Trophoblast cell (in vitro differentiated cells and primary cell): Measurements from ENCODE around the gene MYH7.

ENCODE experiments used
- DNase-seq, 2 donors: peaks; one replicate each; pipeline ENCODE4 v3.0.0-alpha.2; 2016
- H2AFZ ChIP-seq: 2 replicates; pipeline ENCODE4 v1.6.1; 2013; ENCODE audit warnings: low read length, moderate library complexity, mild to moderate bottlenecking; ENCODE audit not compliant: insufficient read depth, poor library complexity
- H2AK5ac ChIP-seq: 2 replicates; pipeline ENCODE4 v1.6.1; 2013; ENCODE audit warnings: mild to moderate bottlenecking, low read length
- H2BK120ac ChIP-seq: 2 replicates; pipeline ENCODE4 v1.6.1; 2013; ENCODE audit warnings: low read length, mild to moderate bottlenecking, moderate library complexity; ENCODE audit not compliant: insufficient read depth, poor library complexity
- H2BK12ac ChIP-seq: 2 replicates; pipeline ENCODE4 v1.6.1; 2013; ENCODE audit warnings: mild to moderate bottlenecking, low read length, moderate library complexity
- H2BK5ac ChIP-seq: 2 replicates; pipeline ENCODE4 v1.6.1; 2013; ENCODE audit warnings: low read length, low read depth, moderate library complexity, mild to moderate bottlenecking; ENCODE audit not compliant: poor library complexity
- H3K14ac ChIP-seq: 2 replicates; pipeline ENCODE4 v1.6.1; 2013; ENCODE audit warnings: mild to moderate bottlenecking, low read length
- H3K18ac ChIP-seq: 2 replicates; pipeline ENCODE4 v1.6.1; 2013; ENCODE audit warnings: mild to moderate bottlenecking, low read length
- H3K23ac ChIP-seq: 2 replicates; pipeline ENCODE4 v1.6.1; 2013; ENCODE audit warnings: low read length
- H3K27ac ChIP-seq: 2 replicates; pipeline ENCODE4 v1.5.1; 2013; ENCODE audit warnings: low read depth, mild to moderate bottlenecking, inconsistent platforms, low read length, moderate library complexity
- H3K27me3 ChIP-seq: 2 replicates; pipeline ENCODE4 v1.6.1; 2013; ENCODE audit warnings: inconsistent platforms, mild to moderate bottlenecking, low read length, moderate library complexity; ENCODE audit not compliant: insufficient read depth
- H3K36me3 ChIP-seq, 2 experiments: 1 replicate in 1 of 2; 2 replicates in 1 of 2; pipeline ENCODE4 v1.6.1; 2013; ENCODE audit warnings: low read length in 2 of 2, mild to moderate bottlenecking in 2 of 2, moderate library complexity in 1 of 2; ENCODE audit not compliant: insufficient read depth in 2 of 2, control insufficient read depth in 1 of 2
- H3K4ac ChIP-seq: 2 replicates; pipeline ENCODE4 v1.6.1; 2013; ENCODE audit warnings: low read depth, mild to moderate bottlenecking, low read length, moderate library complexity
- H3K4me1 ChIP-seq, 2 experiments: 1 replicate in 1 of 2; 2 replicates in 1 of 2; pipeline ENCODE4 v1.6.1; 2013; ENCODE audit warnings: low read length in 2 of 2, mild to moderate bottlenecking in 2 of 2, moderate library complexity in 1 of 2; ENCODE audit not compliant: insufficient read depth in 2 of 2, control insufficient read depth in 1 of 2
- H3K4me2 ChIP-seq: 2 replicates; pipeline ENCODE4 v1.6.1; 2013; ENCODE audit warnings: inconsistent platforms, mild to moderate bottlenecking, low read length, moderate library complexity
- H3K4me3 ChIP-seq: 2 replicates; pipeline ENCODE4 v1.5.1; 2013; ENCODE audit warnings: mild to moderate bottlenecking, low read depth, low read length, inconsistent platforms
- H3K79me1 ChIP-seq: one replicate; pipeline ENCODE4 v1.6.1; 2013; ENCODE audit warnings: low read length
- H3K79me2 ChIP-seq: 2 replicates; pipeline ENCODE4 v1.6.1; 2013; ENCODE audit warnings: low read length, mild to moderate bottlenecking; ENCODE audit not compliant: control insufficient read depth, insufficient read depth, poor library complexity
- H3K9ac ChIP-seq: 2 replicates; pipeline ENCODE4 v1.6.1; 2013; ENCODE audit warnings: mild to moderate bottlenecking, low read length
- H3K9me3 ChIP-seq: 2 replicates; pipeline ENCODE4 v1.6.1; 2013; ENCODE audit warnings: low read depth, mild to moderate bottlenecking, control low read depth, inconsistent platforms, low read length; ENCODE audit not compliant: insufficient read depth
- H4K12ac ChIP-seq: 2 replicates; pipeline ENCODE4 v1.6.1; 2013; ENCODE audit warnings: low read depth, mild to moderate bottlenecking, low read length, moderate library complexity
- H4K8ac ChIP-seq: 2 replicates; pipeline ENCODE4 v1.6.1; 2013; ENCODE audit warnings: low read depth, mild to moderate bottlenecking, low read length, moderate library complexity
- H4K91ac ChIP-seq: one replicate; pipeline ENCODE4 v1.6.1; 2013; ENCODE audit warnings: low read depth, mild to moderate bottlenecking, low read length, moderate library complexity
- WGBS: extraction: QIAGEN DNeasy Blood & Tissue Kit; methylation state at CpG from one replicate; pipeline ENCODE4 v1.1.7; 2013; ENCODE audit warnings: missing lambda C conversion rate; ENCODE audit not compliant: insufficient read length, insufficient coverage; ENCODE audit errors: extremely low coverage; 5-methylcytosine and 5-hydroxymethylcytosine counted together

Gene MYH7

DNA sequence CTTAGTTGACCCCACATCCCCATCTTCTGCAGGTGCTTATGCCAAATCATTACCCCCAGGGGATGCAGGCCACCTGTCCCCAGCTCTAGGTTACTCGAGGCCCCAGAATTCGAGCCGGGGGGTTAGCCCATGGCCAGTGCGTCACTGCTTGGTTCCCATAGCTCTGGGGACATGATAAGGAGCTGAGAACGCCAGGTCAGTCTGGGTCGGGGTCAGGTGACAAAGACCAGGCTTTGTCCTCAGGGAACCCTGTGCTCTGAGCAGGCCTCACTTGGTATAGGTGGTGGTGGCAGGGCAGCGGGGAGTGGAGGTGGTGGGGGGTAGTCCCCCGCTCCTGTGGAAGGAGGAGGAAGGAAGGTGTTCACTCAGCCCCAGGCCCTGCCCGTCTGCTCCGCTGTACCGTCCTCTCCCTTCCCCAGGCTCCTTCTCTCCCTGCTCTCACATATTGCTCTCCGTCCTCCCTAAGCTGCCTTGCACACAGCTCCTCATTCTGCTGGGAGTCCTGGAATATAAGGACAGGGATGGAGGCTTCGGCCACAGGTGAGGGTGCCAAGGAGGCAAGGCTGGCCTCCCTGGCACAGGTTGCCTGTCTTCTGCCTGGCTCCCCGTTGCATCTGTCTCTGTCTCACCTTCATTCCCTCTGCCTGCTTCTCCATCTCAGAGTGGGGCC, 25.4 kb downstream of the MYH7 start:
- no CpG with 5 or more reads among the region's 14 CpGs for WGBS
- no peaks in the 10 kb centered on the region for H3K79me1 ChIP-seq
- no peak overlapping the region for H3K18ac ChIP-seq
- no peak overlapping the region for H2BK12ac ChIP-seq
- no peaks in the 10 kb centered on the region for H3K79me2 ChIP-seq
- no peak overlapping the region for H2AFZ ChIP-seq
- H3K4me1 ChIP-seq, result peaks cover 2 to 4% of the 10 kb centered on the region in 2 experiments
- no peaks in the 10 kb centered on the region for H3K36me3 ChIP-seq
- H3K14ac ChIP-seq, result no peak overlapping the region
- H3K9ac ChIP-seq, result no peak overlapping the region
- H3K4ac ChIP-seq, result no peak overlapping the region
- H2AK5ac ChIP-seq, result no peak overlapping the region
- no peak overlapping the region for H2BK120ac ChIP-seq
- H3K4me2 ChIP-seq, result no peak overlapping the region
- no peak overlapping the region for H2BK5ac ChIP-seq
- no peak overlapping the region for H3K23ac ChIP-seq
- DNase-seq, result no peak
- H3K27me3 ChIP-seq, result no peaks in the 10 kb centered on the region
- H4K91ac ChIP-seq, result no peak overlapping the region
- H4K12ac ChIP-seq, result no peak overlapping the region
- H4K8ac ChIP-seq, result no peak overlapping the region
- H3K27ac ChIP-seq, result no peak overlapping the region
- H3K9me3 ChIP-seq, result no peaks in the 10 kb centered on the region
- H3K4me3 ChIP-seq, result no peak overlapping the region

DNA sequence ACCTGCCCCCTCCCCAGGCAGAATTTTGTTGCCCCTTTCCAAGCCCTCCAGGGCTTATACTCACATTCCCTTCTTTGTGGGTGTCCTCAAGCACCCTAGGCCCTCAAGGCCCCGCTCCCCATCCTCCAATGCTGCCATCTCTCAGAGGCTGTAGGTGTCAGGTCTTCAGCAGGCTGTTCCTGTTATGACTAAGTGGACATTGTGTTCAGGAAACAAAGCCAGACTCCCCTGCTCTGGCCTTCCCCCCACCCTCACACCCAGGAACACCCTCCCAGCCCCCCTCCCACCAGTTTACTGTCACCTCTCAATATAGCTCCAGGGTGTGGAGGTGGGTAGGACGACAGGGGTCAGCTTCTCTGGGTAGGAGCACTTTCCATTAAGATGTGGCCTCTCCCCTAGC, 26.0 kb downstream of the MYH7 start:
- no peak for DNase-seq
- H3K36me3 ChIP-seq, result no peaks in the 10 kb centered on the region
- H2BK12ac ChIP-seq, result no peak overlapping the region
- no peak overlapping the region for H2AK5ac ChIP-seq
- no peak overlapping the region for H3K4me2 ChIP-seq
- H2BK120ac ChIP-seq, result no peak overlapping the region
- no peak overlapping the region for H3K27ac ChIP-seq
- WGBS, result no CpG with 5 or more reads among the region's 2 CpGs
- H3K14ac ChIP-seq, result no peak overlapping the region
- H3K4me1 ChIP-seq, result peaks cover 2 to 4% of the 10 kb centered on the region in 2 experiments
- H3K9me3 ChIP-seq, result peaks cover 2% of the 10 kb centered on the region
- no peaks in the 10 kb centered on the region for H3K27me3 ChIP-seq
- H2AFZ ChIP-seq, result no peak overlapping the region
- no peaks in the 10 kb centered on the region for H3K79me1 ChIP-seq
- H4K8ac ChIP-seq, result no peak overlapping the region
- no peak overlapping the region for H3K23ac ChIP-seq
- no peaks in the 10 kb centered on the region for H3K79me2 ChIP-seq
- no peak overlapping the region for H3K18ac ChIP-seq
- H3K9ac ChIP-seq, result no peak overlapping the region
- H3K4ac ChIP-seq, result no peak overlapping the region
- H2BK5ac ChIP-seq, result no peak overlapping the region
- H4K91ac ChIP-seq, result no peak overlapping the region
- no peak overlapping the region for H3K4me3 ChIP-seq
- no peak overlapping the region for H4K12ac ChIP-seq

DNA sequence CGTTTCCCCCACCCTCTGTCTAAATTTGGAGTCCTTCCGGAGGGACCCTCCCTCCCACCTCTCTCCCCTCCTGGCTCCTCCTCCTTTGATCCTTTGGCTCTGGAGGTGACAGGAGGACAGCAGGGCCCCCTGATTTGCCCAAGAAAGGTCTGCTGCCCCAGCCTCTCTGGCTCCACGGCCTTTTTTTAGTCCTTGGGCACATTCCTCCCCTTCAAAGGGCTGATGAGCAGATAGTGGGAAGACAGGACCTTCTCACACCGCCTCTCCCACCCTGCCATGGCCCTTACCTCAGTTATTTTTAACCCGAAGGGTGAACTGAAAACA, 27.2 kb downstream of the MYH7 start:
- no peak overlapping the region for H4K91ac ChIP-seq
- H3K4me1 ChIP-seq, result peaks cover 0 to 2% of the 10 kb centered on the region in 2 experiments
- no peak overlapping the region for H3K9ac ChIP-seq
- no peaks in the 10 kb centered on the region for H3K36me3 ChIP-seq
- H2BK120ac ChIP-seq, result no peak overlapping the region
- H2BK5ac ChIP-seq, result no peak overlapping the region
- H4K8ac ChIP-seq, result no peak overlapping the region
- no peak overlapping the region for H4K12ac ChIP-seq
- H3K4ac ChIP-seq, result no peak overlapping the region
- no peak overlapping the region for H2AK5ac ChIP-seq
- no peak overlapping the region for H3K14ac ChIP-seq
- no peak overlapping the region for H3K23ac ChIP-seq
- H3K79me2 ChIP-seq, result no peaks in the 10 kb centered on the region
- no peak overlapping the region for H2BK12ac ChIP-seq
- H3K27ac ChIP-seq, result no peak overlapping the region
- no peak overlapping the region for H2AFZ ChIP-seq
- H3K9me3 ChIP-seq, result peaks cover 2% of the 10 kb centered on the region
- WGBS, result no CpG with 5 or more reads among the region's 5 CpGs
- no peaks in the 10 kb centered on the region for H3K79me1 ChIP-seq
- H3K4me3 ChIP-seq, result no peak overlapping the region
- no peak overlapping the region for H3K4me2 ChIP-seq
- DNase-seq, result no peak
- no peaks in the 10 kb centered on the region for H3K27me3 ChIP-seq
- no peak overlapping the region for H3K18ac ChIP-seq

DNA sequence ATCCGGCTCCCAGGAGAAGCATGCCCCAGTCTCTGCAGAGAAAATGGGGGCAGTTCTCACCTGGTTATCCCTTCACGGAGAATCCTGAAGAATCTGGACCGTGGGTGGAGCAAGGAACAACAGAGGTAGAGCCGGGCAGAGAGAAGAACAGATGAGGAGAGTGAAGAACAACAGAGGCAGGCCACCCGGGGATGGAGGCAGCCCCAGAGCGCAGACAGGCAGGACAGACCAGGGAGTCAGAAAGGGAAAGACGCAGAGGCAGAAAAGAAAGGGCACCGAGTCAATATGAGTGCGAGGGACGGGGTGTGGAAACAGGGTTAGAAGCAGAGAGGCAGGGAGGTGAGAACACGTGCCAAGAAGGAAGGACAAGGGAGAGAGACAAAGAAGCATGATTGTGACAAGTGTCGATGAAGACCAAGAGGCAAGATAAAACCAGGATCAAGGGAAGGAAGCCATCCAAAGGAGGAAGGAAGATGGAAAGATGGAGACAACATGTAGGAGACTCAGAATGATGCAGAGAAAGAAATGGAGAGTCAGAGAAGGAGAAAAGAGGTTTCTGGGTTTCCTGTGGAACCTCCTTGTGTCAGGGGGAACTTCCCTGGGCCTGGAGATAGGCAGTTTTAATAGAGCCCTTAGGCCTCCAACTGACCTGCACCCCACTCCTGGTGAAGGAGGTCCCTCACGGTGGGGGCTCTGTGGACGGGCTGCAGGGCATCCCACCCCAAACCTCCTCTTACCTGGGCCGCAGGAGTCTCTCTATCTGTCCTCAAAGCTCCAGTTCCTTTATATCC, 27.7 kb downstream of the MYH7 start, which contains the start of gene MYH6:
Gene MYH6, minus strand, starts transcription at position 758 of the 791 bp plus-strand sequence. CDS start 1,050 bp downstream, outside the sequence.
- no peak for DNase-seq
- no peak within 1 kb of the TSS for H4K8ac ChIP-seq
- H3K27me3 ChIP-seq, result no peaks in the 10 kb centered on the region
- WGBS, result no CpG with 5 or more reads among the region's 15 CpGs
- H3K4me2 ChIP-seq, result no peak within 1 kb of the TSS
- no peak within 1 kb of the TSS for H3K4ac ChIP-seq
- no peak within 1 kb of the TSS for H3K23ac ChIP-seq
- H3K36me3 ChIP-seq, result no peaks in the 10 kb centered on the region
- no peak within 1 kb of the TSS for H3K9ac ChIP-seq
- no peak within 1 kb of the TSS for H3K27ac ChIP-seq
- no peak within 1 kb of the TSS for H2AFZ ChIP-seq
- no peak within 1 kb of the TSS for H2BK5ac ChIP-seq
- no peak within 1 kb of the TSS for H2BK12ac ChIP-seq
- H3K9me3 ChIP-seq, result peaks cover 2% of the 10 kb centered on the region
- H3K18ac ChIP-seq, result no peak within 1 kb of the TSS
- no peak within 1 kb of the TSS for H2BK120ac ChIP-seq
- H3K4me1 ChIP-seq, result peaks cover 0 to 2% of the 10 kb centered on the region in 2 experiments
- H2AK5ac ChIP-seq, result no peak within 1 kb of the TSS
- H4K91ac ChIP-seq, result no peak within 1 kb of the TSS
- H3K14ac ChIP-seq, result no peak within 1 kb of the TSS
- no peak within 1 kb of the TSS for H3K4me3 ChIP-seq
- H3K79me1 ChIP-seq, result no peaks in the 10 kb centered on the region
- H3K79me2 ChIP-seq, result no peaks in the 10 kb centered on the region
- H4K12ac ChIP-seq, result no peak within 1 kb of the TSS
